Mucosa of gallbladder (tissue), 1 donor: ENCODE measurements around the gene ARMC12. TPM values are rescaled to one million over a fixed set of nuclear protein-coding genes. Genes with fewer than 3 reads are reported as not detected.
A peak's percentile ranks its signal among the peaks of the same experiment; 100 is the strongest.
"Not testable (repeated sequence)": the region's sequence is repeated elsewhere in the genome, so short reads cannot be mapped to it uniquely, and the experiment has no call there.

Experiments
- DNase-seq: peaks from one replicate; pipeline ENCODE4 v3.0.0-alpha.2; 2020; ENCODE audit warnings: low spot score
- total RNA-seq: library from RNA; stranded (reverse); gene quantifications from one replicate; pipeline ENCODE4 v1.2.1, GENCODE V29; 2021
- donor health status: DM: no; HTN: no; CAD: no.

Gene ARMC12
- total RNA-seq, 1 donor from 2014 or later = 1.1 TPM

- DNase-seq = not testable (repeated sequence)
Observed at GRCh38 chr6:35734319-35734718, 2.5 kb upstream of the ARMC12 start.

- no peak for DNase-seq
Observed at GRCh38 chr6:35735452-35735851, 1.4 kb upstream of the ARMC12 start.

- peak; percentile 77 for DNase-seq
Observed at GRCh38 chr6:35736253-35736894, 458 bp upstream of the ARMC12 start.

- no peak for DNase-seq
Observed at GRCh38 chr6:35737413-35738211, 780 bp downstream of the ARMC12 start.

- DNase-seq = no peak
Observed at GRCh38 chr6:35739645-35740524, 3.1 kb downstream of the ARMC12 start.

- DNase-seq = no peak
Observed at GRCh38 chr6:35742842-35743241, 6.0 kb downstream of the ARMC12 start.

- DNase-seq = no peak
Observed at GRCh38 chr6:35745509-35745908, 8.7 kb downstream of the ARMC12 start.

- no peak for DNase-seq
Observed at GRCh38 chr6:35746516-35746915, 9.7 kb downstream of the ARMC12 start.

- DNase-seq = no peak
Observed at GRCh38 chr6:35747877-35748276, 11.0 kb downstream of the ARMC12 start.

- DNase-seq = no peak
Observed at GRCh38 chr6:35750557-35750956, 13.7 kb downstream of the ARMC12 start.

GRCh38 chr6:35751594-35751993 is 14.8 kb downstream of the ARMC12 start:
- no peak for DNase-seq

- no peak for DNase-seq
Observed at GRCh38 chr6:35752330-35752729, 15.5 kb downstream of the ARMC12 start.

- DNase-seq = no peak
Observed at GRCh38 chr6:35754452-35755277, 17.8 kb downstream of the ARMC12 start.

- no peak for DNase-seq
Observed at GRCh38 chr6:35755278-35755924, 18.6 kb downstream of the ARMC12 start.

- no peak for DNase-seq
Observed at GRCh38 chr6:35757456-35758123, 20.8 kb downstream of the ARMC12 start.

- no peak for DNase-seq
Observed at GRCh38 chr6:35759426-35759825, 22.6 kb downstream of the ARMC12 start.

GRCh38 chr6:35765739-35766138 is 28.9 kb downstream of the ARMC12 start:
- DNase-seq = no peak

- no peak for DNase-seq
Observed at GRCh38 chr6:35769211-35769610, 32.4 kb downstream of the ARMC12 start.

GRCh38 chr6:35771343-35771627 is 34.5 kb downstream of the ARMC12 start:
- DNase-seq = no peak

GRCh38 chr6:35774116-35774794 is 37.4 kb downstream of the ARMC12 start:
- no peak for DNase-seq
